Osteoblast (primary cell): Measurements from ENCODE around the gene MAP3K20. TPM values are rescaled to one million over a fixed set of nuclear protein-coding genes. Genes with fewer than 3 reads are reported as not detected.

ENCODE experiments used
- DNase-seq: peaks from one replicate; pipeline ENCODE4 v3.0.0; 2011; ENCODE audit warnings: low spot score, mixed read lengths; ENCODE audit not compliant: insufficient read length; ENCODE audit errors: missing footprints
- H2AFZ ChIP-seq: 2 replicates; pipeline ENCODE4 v1.6.0; 2011; ENCODE audit warnings: mild to moderate bottlenecking, low read length
- H3K27ac ChIP-seq: 2 replicates; pipeline ENCODE4 v1.5.1; 2011; ENCODE audit warnings: mild to moderate bottlenecking, low read depth, low read length, moderate library complexity
- H3K27me3 ChIP-seq: 2 replicates; pipeline ENCODE4 v1.6.0; 2012; ENCODE audit warnings: mild to moderate bottlenecking, control low read depth, inconsistent platforms, low read length, moderate library complexity; ENCODE audit not compliant: insufficient read depth
- H3K36me3 ChIP-seq: 2 replicates; pipeline ENCODE4 v1.5.1; 2011; ENCODE audit warnings: mild to moderate bottlenecking, low read length, control low read depth, moderate library complexity; ENCODE audit not compliant: insufficient read depth
- H3K4me1 ChIP-seq: 2 replicates; pipeline ENCODE4 v1.5.1; 2011; ENCODE audit warnings: mild to moderate bottlenecking, low read length, control low read depth, moderate library complexity; ENCODE audit not compliant: insufficient read depth
- H3K4me2 ChIP-seq: 2 replicates; pipeline ENCODE4 v1.6.0; 2011; ENCODE audit warnings: mild to moderate bottlenecking, low read length; ENCODE audit not compliant: insufficient read depth
- H3K4me3 ChIP-seq: fragments of 200-600 bp; sonication (generic); 3 replicates; pipeline ENCODE4 v1.5.1; 2012; ENCODE audit warnings: mild to moderate bottlenecking, low read length, inconsistent platforms; ENCODE audit not compliant: insufficient read depth
- H3K79me2 ChIP-seq: 2 replicates; pipeline ENCODE4 v1.6.0; 2012; ENCODE audit warnings: mild to moderate bottlenecking, low read length, control low read depth, inconsistent platforms; ENCODE audit not compliant: insufficient read depth
- H3K9me3 ChIP-seq: 2 replicates; pipeline ENCODE4 v1.5.1; 2011; ENCODE audit warnings: low read depth, low read length, control low read depth
- H4K20me1 ChIP-seq: 2 replicates; pipeline ENCODE4 v1.6.0; 2012; ENCODE audit warnings: mild to moderate bottlenecking, low read length, control low read depth; ENCODE audit not compliant: insufficient read depth
- CTCF ChIP-seq: IDR thresholded peaks from 2 replicates; pipeline ENCODE4 v1.5.1; 2011; ENCODE audit warnings: mild to moderate bottlenecking, low read depth, low read length, moderate library complexity; ENCODE audit errors: extremely low read depth
- total RNA-seq: library from RNA; depleted of rRNA; stranded (reverse); fragments of >200 nt; gene quantifications from 2 replicates; pipeline ENCODE4 v1.2.3, GENCODE V29; 2012

Gene MAP3K20
- total RNA-seq, 1 donor = 56.1 TPM

GRCh38 chr2:173130496-173131465, 55.1 kb downstream of the MAP3K20 start:
- Histone ChIP-seq H3K4me3 (no peak overlapping the region), H4K20me1 (no peaks in the 10 kb centered on the region), H3K27ac (no peak overlapping the region), H3K36me3 (no peaks in the 10 kb centered on the region), H3K4me1 (peaks cover 18% of the 10 kb centered on the region), H2AFZ (no peak overlapping the region), H3K79me2 (peaks cover 40% of the 10 kb centered on the region), H3K4me2 (no peak overlapping the region), H3K9me3 (no peaks in the 10 kb centered on the region), H3K27me3 (no peaks in the 10 kb centered on the region)
- TF ChIP-seq CTCF = no peak
- no peak for DNase-seq

- Histone ChIP-seq H3K4me3 (no peak overlapping the region), H3K9me3 (no peaks in the 10 kb centered on the region), H3K4me2 (no peak overlapping the region), H4K20me1 (no peaks in the 10 kb centered on the region), H3K27ac (no peak overlapping the region), H3K36me3 (no peaks in the 10 kb centered on the region), H3K27me3 (no peaks in the 10 kb centered on the region), H2AFZ (no peak overlapping the region), H3K79me2 (peaks cover 47% of the 10 kb centered on the region), H3K4me1 (peaks cover 25% of the 10 kb centered on the region)
- no peak for TF ChIP-seq CTCF
- no peak for DNase-seq
Observed at GRCh38 chr2:173132531-173132930, 56.9 kb downstream of the MAP3K20 start.

GRCh38 chr2:173134703-173135102, 59.1 kb downstream of the MAP3K20 start:
- peak; percentile 41 for DNase-seq
- Histone ChIP-seq H3K27me3 (no peaks in the 10 kb centered on the region), H3K27ac (peak overlapping the region; percentile 83), H3K4me3 (no peak overlapping the region), H3K9me3 (no peaks in the 10 kb centered on the region), H4K20me1 (no peaks in the 10 kb centered on the region), H3K4me2 (no peak overlapping the region), H3K4me1 (peaks cover 25% of the 10 kb centered on the region), H3K79me2 (peaks cover 53% of the 10 kb centered on the region), H2AFZ (no peak overlapping the region), H3K36me3 (no peaks in the 10 kb centered on the region)
- TF ChIP-seq CTCF = no peak

DNA sequence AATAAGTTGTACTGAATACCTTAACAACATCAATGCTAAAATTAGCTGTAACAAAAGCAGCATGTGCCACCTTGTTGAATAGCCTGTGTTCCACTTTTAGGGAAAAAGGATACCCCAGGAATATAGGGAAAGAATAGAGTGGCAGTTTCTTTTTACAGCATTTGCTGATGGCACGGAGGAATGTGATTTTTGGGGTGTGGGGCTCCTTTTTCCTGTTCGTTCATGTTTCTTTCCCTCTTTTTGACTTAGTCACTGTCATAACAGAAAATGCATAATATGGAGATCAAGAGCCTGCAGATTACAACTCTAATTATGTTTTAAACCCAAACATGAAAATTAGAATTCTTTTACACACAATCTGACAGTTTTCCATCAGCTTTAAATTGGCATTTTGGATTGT, 60.4 kb downstream of the MAP3K20 start:
- peak overlapping the region; percentile 55 for H3K4me3 ChIP-seq

More for the DNA sequence above, 60.4 kb downstream of the MAP3K20 start:
- no peak for TF ChIP-seq CTCF
- Histone ChIP-seq H3K4me1 (peaks cover 25% of the 10 kb centered on the region), H2AFZ (peak overlapping the region; percentile 59), H3K27ac (peak overlapping the region; percentile 83), H3K79me2 (peaks cover 57% of the 10 kb centered on the region), H3K27me3 (no peaks in the 10 kb centered on the region), H3K9me3 (no peaks in the 10 kb centered on the region), H4K20me1 (no peaks in the 10 kb centered on the region), H3K4me2 (peak overlapping the region; percentile 80), H3K36me3 (no peaks in the 10 kb centered on the region)
- DNase-seq = peak; percentile 35
